NT2/D1 (cell line): ENCODE results near the gene PDE11A.

Experiments used
- DNase-seq: peaks from one replicate; pipeline ENCODE4 v3.0.0-alpha.2; 2011; ENCODE audit warnings: low read depth, low spot score
- H3K27me3 ChIP-seq: 2 replicates; pipeline ENCODE4 v1.6.0; 2011; ENCODE audit warnings: mild to moderate bottlenecking; ENCODE audit not compliant: insufficient read length, insufficient read depth
- H3K36me3 ChIP-seq: 2 replicates; pipeline ENCODE4 v1.6.1; 2011; ENCODE audit warnings: mild to moderate bottlenecking, low read length, mixed read lengths; ENCODE audit not compliant: insufficient read depth, insufficient read length
- H3K4me1 ChIP-seq: 2 replicates; pipeline ENCODE4 v1.5.1; 2011; ENCODE audit not compliant: insufficient read depth, insufficient read length
- H3K4me3 ChIP-seq: 2 replicates; pipeline ENCODE4 v1.5.1; 2011; ENCODE audit warnings: low read depth; ENCODE audit not compliant: insufficient read length
- H3K9ac ChIP-seq: 2 replicates; pipeline ENCODE4 v1.6.0; 2011; ENCODE audit warnings: low read depth; ENCODE audit not compliant: insufficient read length
- H3K9me3 ChIP-seq: 2 replicates; pipeline ENCODE4 v1.5.1; 2011; ENCODE audit warnings: mild to moderate bottlenecking, low read length; ENCODE audit not compliant: insufficient read depth
- SUZ12 ChIP-seq: IDR thresholded peaks from 2 replicates; pipeline ENCODE4 v1.6.1; 2011; ENCODE audit not compliant: insufficient read length, insufficient read depth; ENCODE audit errors: extremely low read depth
- YY1 ChIP-seq: IDR thresholded peaks from 2 replicates; pipeline ENCODE4 v1.6.1; 2011; ENCODE audit not compliant: insufficient read length, insufficient read depth
- ZNF274 ChIP-seq: IDR thresholded peaks from 2 replicates; pipeline ENCODE4 v1.6.1; 2011; ENCODE audit warnings: mild to moderate bottlenecking, low read depth, low read length

The PDE11A gene

GRCh38 chr2:177742851-177743250 lies 329.7 kb downstream of the PDE11A start:
- H3K4me1 ChIP-seq: no peaks in the 10 kb centered on the region
- no peak for TF ChIP-seq SUZ12
- no peak for TF ChIP-seq ZNF274
- TF ChIP-seq YY1: no peak
- no peaks in the 10 kb centered on the region for H3K9me3 ChIP-seq
- no peaks in the 10 kb centered on the region for H3K36me3 ChIP-seq
- H3K4me3 ChIP-seq: no peak overlapping the region
- H3K27me3 ChIP-seq: peaks cover 93% of the 10 kb centered on the region
- DNase-seq: no peak
- no peak overlapping the region for H3K9ac ChIP-seq

DNA sequence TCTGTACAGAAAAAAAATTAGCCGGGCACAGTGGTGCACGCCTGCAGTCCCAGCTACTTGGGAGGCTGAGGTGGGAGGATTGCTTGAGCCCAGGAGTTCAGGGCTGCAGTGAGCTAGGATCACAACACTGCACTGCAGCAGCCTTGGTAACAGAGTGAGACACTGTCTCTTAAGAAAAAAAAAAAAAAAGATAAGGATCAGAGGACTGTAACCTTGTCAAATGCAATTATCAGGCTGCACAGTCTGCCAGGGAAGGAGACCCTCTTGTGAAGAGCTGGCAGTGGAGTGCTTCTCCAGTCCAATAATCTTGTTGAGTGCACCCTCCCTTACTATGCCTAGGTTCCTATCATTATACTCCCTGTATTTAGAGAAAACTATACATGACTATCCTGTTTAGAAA lies 330.7 kb downstream of the PDE11A start:
- no peak for TF ChIP-seq SUZ12
- no peak for TF ChIP-seq ZNF274
- TF ChIP-seq YY1: no peak
- Histone ChIP-seq H3K27me3 (peaks cover 93% of the 10 kb centered on the region), H3K9ac (no peak overlapping the region), H3K9me3 (no peaks in the 10 kb centered on the region), H3K4me1 (no peaks in the 10 kb centered on the region), H3K36me3 (no peaks in the 10 kb centered on the region), H3K4me3 (no peak overlapping the region)
- DNase-seq: no peak

DNA sequence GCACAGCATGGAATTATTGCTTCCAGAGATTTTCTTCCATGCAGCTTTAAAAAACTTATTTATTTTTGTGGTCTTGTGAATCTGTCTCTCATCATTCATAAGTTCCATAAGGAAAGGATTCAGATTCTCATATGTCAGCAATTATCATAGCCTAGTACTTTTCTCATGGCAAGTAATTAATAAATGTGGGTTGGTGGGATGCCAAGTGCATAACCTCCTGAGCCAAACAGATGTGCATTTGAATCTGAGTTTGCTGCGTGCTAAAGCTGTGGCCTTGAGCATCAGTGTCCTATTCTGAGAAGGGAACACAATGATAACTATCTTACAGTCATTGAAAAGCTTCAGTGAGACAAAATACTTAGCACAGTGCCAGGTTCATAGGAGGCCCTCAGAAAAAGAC lies 331.9 kb downstream of the PDE11A start:
- Histone ChIP-seq H3K9ac (no peak overlapping the region), H3K4me1 (no peaks in the 10 kb centered on the region), H3K9me3 (no peaks in the 10 kb centered on the region), H3K27me3 (peaks cover 94% of the 10 kb centered on the region), H3K36me3 (no peaks in the 10 kb centered on the region), H3K4me3 (no peak overlapping the region)
- no peak for DNase-seq
- TF ChIP-seq ZNF274 (no peak), SUZ12 (no peak)

GRCh38 chr2:177738461-177739235 lies 333.9 kb downstream of the PDE11A start:
- no peak overlapping the region for H3K9ac ChIP-seq
- no peaks in the 10 kb centered on the region for H3K4me1 ChIP-seq
- H3K4me3 ChIP-seq: no peak overlapping the region
- no peaks in the 10 kb centered on the region for H3K36me3 ChIP-seq
- no peak for TF ChIP-seq SUZ12
- H3K27me3 ChIP-seq: peaks cover 94% of the 10 kb centered on the region
- H3K9me3 ChIP-seq: no peaks in the 10 kb centered on the region
- DNase-seq: no peak

- H3K4me1 ChIP-seq: no peaks in the 10 kb centered on the region
- no peaks in the 10 kb centered on the region for H3K9me3 ChIP-seq
- DNase-seq: no peak
- no peaks in the 10 kb centered on the region for H3K36me3 ChIP-seq
- no peak overlapping the region for H3K4me3 ChIP-seq
- H3K9ac ChIP-seq: no peak overlapping the region
- peaks cover 94% of the 10 kb centered on the region for H3K27me3 ChIP-seq
- TF ChIP-seq YY1 (no peak), ZNF274 (no peak), SUZ12 (no peak)
These were observed 337.2 kb downstream of the PDE11A start for GRCh38 chr2:177735318-177735803.

DNA sequence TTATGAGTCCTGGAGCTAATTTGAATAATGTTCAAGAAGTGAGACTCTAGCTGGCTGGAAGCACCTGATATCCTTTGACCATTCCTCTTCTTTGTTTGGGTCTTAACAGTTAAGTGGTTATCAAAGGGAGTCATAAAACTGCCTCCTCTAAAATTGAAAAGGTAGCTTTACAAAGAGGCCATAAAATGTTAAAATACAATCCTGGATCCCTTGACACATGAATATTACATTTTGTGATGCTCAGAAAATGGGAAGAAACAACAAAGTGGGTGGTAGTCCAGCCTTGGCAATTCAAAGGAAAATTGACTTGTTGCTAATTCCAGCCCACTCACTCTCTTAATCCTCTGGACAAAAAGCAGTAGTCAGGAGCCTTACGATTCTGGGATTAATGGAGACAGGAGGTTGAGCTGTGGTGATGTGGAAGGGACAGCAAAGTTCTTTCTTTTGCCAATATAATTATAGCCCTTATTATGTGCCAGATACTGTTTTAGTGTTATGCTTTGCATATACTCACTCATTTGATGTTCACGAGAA lies 339.2 kb downstream of the PDE11A start:
- no peaks in the 10 kb centered on the region for H3K36me3 ChIP-seq
- no peak overlapping the region for H3K4me3 ChIP-seq
- H3K9me3 ChIP-seq: no peaks in the 10 kb centered on the region
- no peaks in the 10 kb centered on the region for H3K4me1 ChIP-seq
- TF ChIP-seq YY1 (no peak), SUZ12 (no peak), ZNF274 (no peak)
- no peak for DNase-seq
- H3K27me3 ChIP-seq: peaks cover 94% of the 10 kb centered on the region
- H3K9ac ChIP-seq: no peak overlapping the region

- H3K4me3 ChIP-seq: no peak overlapping the region
- no peaks in the 10 kb centered on the region for H3K4me1 ChIP-seq
- H3K9ac ChIP-seq: no peak overlapping the region
- no peaks in the 10 kb centered on the region for H3K36me3 ChIP-seq
- DNase-seq: peak; percentile 89
- peaks cover 99% of the 10 kb centered on the region for H3K27me3 ChIP-seq
- H3K9me3 ChIP-seq: no peaks in the 10 kb centered on the region
- TF ChIP-seq ZNF274 (no peak), SUZ12 (peak; percentile 41)
These were observed 341.2 kb downstream of the PDE11A start for GRCh38 chr2:177731384-177731783.
